ENCODE data around the gene ASB2.

ASB2 gene

GRCh38 chr14:93898081-93898611 lies 78.2 kb downstream of the ASB2 start:
- no peak for DNase-seq

DNA sequence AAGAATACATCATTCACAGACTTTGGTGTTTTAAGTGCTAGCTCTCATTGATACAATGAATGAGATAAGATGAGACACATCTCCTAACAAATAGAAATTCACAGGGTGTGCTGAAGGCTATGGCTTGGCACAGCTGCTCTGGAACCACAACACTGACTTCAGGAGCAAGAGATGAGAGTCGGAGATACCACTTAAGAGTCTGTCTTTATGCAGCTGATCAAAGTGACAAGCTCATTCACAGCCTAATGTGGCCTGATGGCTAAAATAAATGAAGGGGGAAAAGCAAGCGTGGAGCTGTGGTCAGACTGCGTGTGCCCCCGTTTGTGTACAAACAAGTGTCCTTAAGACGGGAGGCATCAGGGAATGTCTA lies 78.9 kb downstream of the ASB2 start:
- no peak for DNase-seq

DNA sequence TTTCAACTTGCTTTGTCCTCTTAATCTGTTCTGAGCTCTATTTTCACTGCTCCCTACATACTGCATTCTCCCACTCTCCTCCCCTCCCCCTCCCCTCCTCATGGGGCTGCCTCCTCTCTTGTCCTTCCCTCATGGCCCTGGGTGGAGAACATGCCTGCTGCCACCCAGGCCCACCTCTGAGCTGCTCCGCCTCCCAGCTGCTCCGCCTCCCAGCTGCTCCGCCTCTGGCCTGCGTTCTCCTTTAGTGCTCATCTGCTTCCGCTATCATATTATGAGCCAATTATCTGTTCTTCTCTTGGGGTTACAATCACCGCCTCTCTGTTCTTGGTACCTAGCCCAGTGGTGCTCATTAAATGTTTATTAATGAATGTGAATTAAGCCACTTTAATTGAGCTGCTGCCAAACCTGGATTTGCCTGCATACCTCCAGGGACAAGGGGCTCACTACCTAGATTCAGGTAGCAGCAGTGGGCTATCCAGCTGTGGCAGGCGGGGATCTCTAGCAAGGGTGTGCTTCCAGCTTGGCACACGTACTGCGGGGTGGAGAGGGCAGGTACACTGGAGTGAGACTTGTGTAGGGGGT lies 81.3 kb downstream of the ASB2 start:
- no peak for DNase-seq

DNA sequence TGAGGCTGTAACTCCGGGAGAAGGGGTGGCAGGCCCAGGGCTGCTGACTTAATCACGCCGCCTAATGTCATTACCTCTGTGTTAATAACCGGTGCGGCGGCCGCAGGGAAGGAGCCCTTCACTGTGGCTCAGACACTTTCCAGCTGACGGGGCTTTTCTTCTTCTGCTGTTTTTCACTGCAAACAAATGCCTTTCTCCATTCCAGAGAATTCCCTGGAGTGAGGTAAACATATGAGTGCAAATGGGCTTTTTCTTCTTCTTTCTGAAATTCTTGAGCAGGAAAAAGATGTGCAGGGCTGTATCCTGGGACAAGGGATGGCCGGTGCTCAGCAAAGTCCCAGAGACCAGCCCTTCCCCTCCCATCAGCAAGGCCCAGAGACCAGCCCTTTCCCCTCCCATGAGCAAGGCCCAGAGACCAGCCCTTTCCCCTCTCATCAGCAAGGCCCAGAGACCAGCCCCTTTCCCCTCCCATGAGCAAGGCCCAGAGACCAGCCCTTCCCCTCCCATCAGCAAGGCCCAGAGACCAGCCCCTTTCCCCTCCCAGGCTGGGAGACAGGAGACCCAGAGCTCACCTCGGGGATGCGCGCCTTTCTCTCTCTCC lies 82.6 kb downstream of the ASB2 start:
- DNase-seq: no peak

- DNase-seq: peak; percentile 55
Measured at GRCh38 chr14:93892923-93893558, 83.3 kb downstream of the ASB2 start.

- DNase-seq: no peak
Measured at GRCh38 chr14:93892505-93892839, 83.9 kb downstream of the ASB2 start.

- DNase-seq: no peak
Measured at GRCh38 chr14:93891756-93892504, 84.4 kb downstream of the ASB2 start.

DNA sequence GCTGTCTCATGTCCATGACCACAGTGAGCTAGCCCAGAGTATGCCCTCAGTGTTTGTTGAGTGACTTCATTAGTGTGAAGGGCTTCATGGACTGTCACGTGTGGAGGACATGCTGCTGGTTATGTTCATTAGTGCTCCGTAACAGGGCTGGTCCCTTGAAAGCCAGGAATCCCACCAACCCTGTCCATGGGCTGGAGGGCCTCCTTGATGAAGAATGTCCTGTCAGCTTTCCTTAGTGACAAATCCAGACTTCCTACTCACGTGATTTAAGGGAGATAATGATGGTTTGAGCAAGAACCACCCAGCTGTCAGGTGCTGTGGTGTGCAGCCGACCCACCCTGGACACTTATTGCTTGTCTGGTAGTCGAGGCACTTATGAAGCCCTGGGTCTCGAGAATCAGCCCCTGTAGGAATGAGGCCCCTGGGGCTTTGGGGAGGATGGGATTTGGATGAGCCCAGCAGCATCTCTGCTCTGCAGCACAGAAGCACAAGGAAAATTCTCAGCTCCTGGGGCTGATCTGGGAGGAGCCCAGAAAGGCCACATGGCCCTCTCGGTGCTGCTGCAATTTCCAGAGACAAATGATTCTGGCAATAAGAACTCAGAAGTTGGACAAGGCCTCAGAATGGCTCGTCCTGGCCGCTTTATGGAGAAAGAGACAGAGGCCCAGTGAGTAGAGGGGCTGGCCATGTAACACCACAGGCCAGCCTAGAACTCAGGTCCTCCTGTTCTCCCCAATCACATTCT lies 86.5 kb downstream of the ASB2 start:
- no peak for DNase-seq

- no peak for DNase-seq
Measured at GRCh38 chr14:93888995-93889394, 87.4 kb downstream of the ASB2 start.

DNA sequence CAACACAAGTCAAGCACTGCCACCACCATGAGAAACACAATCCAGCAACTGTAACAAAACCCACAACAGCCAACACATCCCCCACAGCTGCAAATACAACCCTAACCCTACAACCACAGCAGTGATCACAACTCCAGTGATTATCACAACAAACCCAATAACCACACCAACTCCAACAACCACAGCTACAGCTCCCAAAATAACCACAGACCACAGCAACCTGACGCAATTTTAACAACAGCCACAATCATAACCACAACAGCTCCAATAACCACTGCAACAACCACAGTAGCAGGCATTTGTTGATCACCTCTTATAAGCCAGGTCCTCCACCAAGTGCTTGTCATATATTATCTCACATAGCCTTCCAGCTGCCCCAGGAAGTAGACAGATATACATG lies 91.4 kb downstream of the ASB2 start:
- DNase-seq: no peak

Measured in CD4-positive, alpha-beta T cell treated with Interleukin-4 for 4 hours (primary cell).